Caco-2 (cell line): ENCODE measurements around the gene CCT6A. TPM values are rescaled to one million over a fixed set of nuclear protein-coding genes. Genes with fewer than 3 reads are reported as not detected.

Experiments used
- BruUV-seq: library from RNA; stranded (reverse); fragments of 400-500 nt; replicated peaks from 2 replicates; lab custom pipeline; 2021; lab: Mats Ljungman, UMichigan
- CTCF ChIA-PET: fragments of 300-600 bp; sonication (Branson Sonifier 250); formaldehyde crosslinking; loops from one replicate; lab custom pipeline; 2022; ENCODE audit warnings: antibody characterized with exemption; lab: Charles Lee
- POLR2A ChIA-PET: fragments of 300-600 bp; sonication (Branson Sonifier 250); formaldehyde crosslinking; loops from one replicate; lab custom pipeline; 2022; ENCODE audit warnings: antibody characterized with exemption; lab: Charles Lee
- DNase-seq, 2 experiments: peaks; one replicate each; pipeline versions ENCODE4 v3.0.0 to v3.0.0-alpha.2; 2020 to 2022
- H3K27me3 ChIP-seq: replicated peaks from 2 replicates; pipeline ENCODE4 v1.6.0; 2011; ENCODE audit warnings: low read length; ENCODE audit not compliant: control insufficient read depth, insufficient read depth
- H3K36me3 ChIP-seq: 2 replicates; pipeline ENCODE4 v1.5.1; 2011; ENCODE audit warnings: low read length; ENCODE audit not compliant: control insufficient read depth, insufficient read depth
- H3K4me1 ChIP-seq: fragments of 250-450 bp; sonication (Bioruptor Pico); 2 replicates; pipeline ENCODE4 v1.5.1; 2020; ENCODE audit warnings: mild to moderate bottlenecking
- H3K4me3 ChIP-seq: 2 replicates; pipeline ENCODE4 v1.5.1; 2011; ENCODE audit warnings: low read depth, mild to moderate bottlenecking, control low read depth, low read length
- H3K9me3 ChIP-seq: fragments of 250-450 bp; sonication (Bioruptor Pico); 2 replicates; pipeline ENCODE4 v1.5.1; 2020; ENCODE audit warnings: mild to moderate bottlenecking, moderate library complexity
- H3K27ac Mint-ChIP-seq: one replicate; pipeline ENCODE4 v1.8.0; 2022; ENCODE audit warnings: mixed read lengths; ENCODE audit not compliant: unreplicated experiment
- H3K27me3 Mint-ChIP-seq: one replicate; pipeline ENCODE4 v1.8.0; 2022; ENCODE audit warnings: mixed read lengths; ENCODE audit not compliant: insufficient read depth, unreplicated experiment
- H3K36me3 Mint-ChIP-seq: one replicate; pipeline ENCODE4 v1.8.0; 2022; ENCODE audit warnings: mild to moderate bottlenecking, mixed read lengths; ENCODE audit not compliant: insufficient read depth, unreplicated experiment
- H3K4me1 Mint-ChIP-seq: one replicate; pipeline ENCODE4 v1.8.0; 2022; ENCODE audit warnings: low read depth, mixed read lengths; ENCODE audit not compliant: unreplicated experiment
- H3K4me3 Mint-ChIP-seq: one replicate; pipeline ENCODE4 v1.8.0; 2022; ENCODE audit warnings: mild to moderate bottlenecking, moderate library complexity, mixed read lengths; ENCODE audit not compliant: unreplicated experiment
- H3K9me3 Mint-ChIP-seq: one replicate; pipeline ENCODE4 v1.8.0; 2022; ENCODE audit warnings: mixed read lengths; ENCODE audit not compliant: unreplicated experiment
- CTCF ChIP-seq, 2 experiments: fragments of 200-600 bp in 1 of 2; IDR thresholded peaks; 1 replicate in 1 of 2; 2 replicates in 1 of 2; pipeline versions ENCODE4 v1.5.1 to v1.8.0; 2011 to 2022; ENCODE audit warnings: antibody characterized with exemption in 1 of 2, control low read depth in 1 of 2, inconsistent platforms in 1 of 2, low read depth in 1 of 2, low read length in 1 of 2, mild to moderate bottlenecking in 1 of 2, moderate library complexity in 1 of 2; ENCODE audit not compliant: insufficient read depth in 1 of 2, severe bottlenecking in 1 of 2, unreplicated experiment in 1 of 2
- intact Hi-C: fragments of 100-400 bp; cut with micrococcal nuclease; formaldehyde crosslinking; loops from one replicate; pipeline ENCODE4 v1.10.0; 2022; ENCODE audit not compliant: unreplicated experiment
- total RNA-seq: library from RNA; stranded (reverse); gene quantifications from 2 replicates; pipeline ENCODE4 v1.2.3, GENCODE V29; 2022

The CCT6A gene
- total RNA-seq, 1 experiment from 2014 or later: 242 TPM

- no TSS peak for BruUV-seq
- Mint-ChIP-seq H3K9me3 (no peaks in the 10 kb centered on the region), H3K4me1 (no peaks in the 10 kb centered on the region), H3K4me3 (no peak overlapping the region), H3K27me3 (no peaks in the 10 kb centered on the region), H3K27ac (no peak overlapping the region), H3K36me3 (peaks cover 7% of the 10 kb centered on the region)
- H3K27me3 ChIP-seq: no peaks in the 10 kb centered on the region
- CTCF ChIA-PET: no interaction called here
- TF ChIP-seq CTCF (IDR thresholded peaks at IDR 0.05; ENCODE audit: insufficient read depth in 1 of 2, low read depth in 1 of 2, low read length in 1 of 2, severe bottlenecking in 1 of 2, unreplicated experiment in 1 of 2): no peak
- intact Hi-C loops: no loop called here
- POLR2A ChIA-PET: no interaction called here
- H3K9me3 ChIP-seq: no peaks in the 10 kb centered on the region
- no peak overlapping the region for H3K4me3 ChIP-seq
- no peaks in the 10 kb centered on the region for H3K4me1 ChIP-seq
- H3K36me3 ChIP-seq: peaks cover 1% of the 10 kb centered on the region; the same call in 1 of the 2 replicates
- DNase-seq: no peak
Measured at GRCh38 chr7:56083150-56083785, 31.7 kb downstream of the CCT6A start.

- no peaks in the 10 kb centered on the region for H3K27me3 Mint-ChIP-seq
- peaks cover 12% of the 10 kb centered on the region for H3K36me3 Mint-ChIP-seq
- H3K9me3 Mint-ChIP-seq: no peaks in the 10 kb centered on the region
- Histone ChIP-seq H3K27me3 (no peaks in the 10 kb centered on the region), H3K4me3 (no peak overlapping the region), H3K9me3 (no peaks in the 10 kb centered on the region), H3K36me3 (no peaks in the 10 kb centered on the region; the same call in 1 of the 2 replicates), H3K4me1 (no peaks in the 10 kb centered on the region)
- no peak overlapping the region for H3K27ac Mint-ChIP-seq
- CTCF ChIA-PET: no interaction called here
- no peak overlapping the region for H3K4me3 Mint-ChIP-seq
- BruUV-seq: no TSS peak
- intact Hi-C loops: no loop called here
- POLR2A ChIA-PET: no interaction called here
- TF ChIP-seq CTCF (IDR thresholded peaks at IDR 0.05; ENCODE audit: insufficient read depth in 1 of 2, low read depth in 1 of 2, low read length in 1 of 2, severe bottlenecking in 1 of 2, unreplicated experiment in 1 of 2): no peak
- DNase-seq: no peak
- no peaks in the 10 kb centered on the region for H3K4me1 Mint-ChIP-seq
Measured at GRCh38 chr7:56086761-56087160, 35.2 kb downstream of the CCT6A start.

GRCh38 chr7:56087445-56087844 lies 35.9 kb downstream of the CCT6A start:
- POLR2A ChIA-PET: no interaction called here
- H3K4me3 ChIP-seq: no peak overlapping the region
- CTCF ChIA-PET: no interaction called here
- Mint-ChIP-seq H3K36me3 (peaks cover 12% of the 10 kb centered on the region), H3K9me3 (no peaks in the 10 kb centered on the region), H3K27me3 (no peaks in the 10 kb centered on the region), H3K4me3 (no peak overlapping the region), H3K4me1 (no peaks in the 10 kb centered on the region), H3K27ac (no peak overlapping the region)
- DNase-seq: no peak
- H3K4me1 ChIP-seq: no peaks in the 10 kb centered on the region
- no peaks in the 10 kb centered on the region for H3K27me3 ChIP-seq
- H3K36me3 ChIP-seq: no peaks in the 10 kb centered on the region; the same call in 1 of the 2 replicates
- intact Hi-C loops: no loop called here
- no peaks in the 10 kb centered on the region for H3K9me3 ChIP-seq
- no peak for TF ChIP-seq CTCF (IDR thresholded peaks at IDR 0.05; ENCODE audit: insufficient read depth in 1 of 2, low read depth in 1 of 2, low read length in 1 of 2, severe bottlenecking in 1 of 2, unreplicated experiment in 1 of 2)
- BruUV-seq: no TSS peak
